Bronchial epithelial cell (primary cell): Measurements from ENCODE around the gene CTSD. TPM values are rescaled to one million over a fixed set of nuclear protein-coding genes. Genes with fewer than 3 reads are reported as not detected.
"Not testable (repeated sequence)": the region's sequence is repeated elsewhere in the genome, so short reads cannot be mapped to it uniquely, and the experiment has no call there.

ENCODE experiments used
- DNase-seq: peaks from one replicate; pipeline ENCODE4 v3.0.0-alpha.2; 2010; ENCODE audit warnings: low read depth
- FAIRE-seq: peaks from 2 replicates; lab custom pipeline; 2011; peaks lifted over from hg19 to GRCh38; lab: Jason Lieb, UNC
- H3K27me3 ChIP-seq: 2 replicates; pipeline ENCODE4 v1.5.1; 2011; ENCODE audit warnings: low read length; ENCODE audit not compliant: control insufficient read depth, insufficient read depth
- H3K36me3 ChIP-seq: 2 replicates; pipeline ENCODE4 v1.5.1; 2011; ENCODE audit warnings: low read length; ENCODE audit not compliant: control insufficient read depth, insufficient read depth
- H3K4me3 ChIP-seq: 2 replicates; pipeline ENCODE4 v1.5.1; 2011; ENCODE audit warnings: mild to moderate bottlenecking, low read depth, low read length, control low read depth
- CTCF ChIP-seq: IDR thresholded peaks from 2 replicates; pipeline ENCODE4 v1.5.1; 2011; ENCODE audit warnings: mild to moderate bottlenecking, moderate library complexity, low read length, control low read depth, inconsistent platforms; ENCODE audit not compliant: insufficient read depth, severe bottlenecking
- total RNA-seq: library from RNA; depleted of rRNA; stranded (reverse); fragments of >200 nt; gene quantifications from 2 replicates; pipeline ENCODE4 v1.2.1, GENCODE V29; 2014

CTSD gene
- 214 and 389 TPM in 2 replicates for total RNA-seq

- H3K4me3 ChIP-seq = peak within 1 kb of the TSS; percentile 94
- FAIRE-seq = no peak
- peak; percentile 6 for TF ChIP-seq CTCF
- peak; percentile 22 for DNase-seq
- peaks cover 29% of the 10 kb centered on the region for H3K36me3 ChIP-seq
- H3K27me3 ChIP-seq = no peaks in the 10 kb centered on the region
Measured at GRCh38 chr11:1763796-1764661, at the start of gene CTSD. CTSD (minus strand) TSS chr11:1763927; CDS start chr11:1763859, 68 bp downstream.

DNA sequence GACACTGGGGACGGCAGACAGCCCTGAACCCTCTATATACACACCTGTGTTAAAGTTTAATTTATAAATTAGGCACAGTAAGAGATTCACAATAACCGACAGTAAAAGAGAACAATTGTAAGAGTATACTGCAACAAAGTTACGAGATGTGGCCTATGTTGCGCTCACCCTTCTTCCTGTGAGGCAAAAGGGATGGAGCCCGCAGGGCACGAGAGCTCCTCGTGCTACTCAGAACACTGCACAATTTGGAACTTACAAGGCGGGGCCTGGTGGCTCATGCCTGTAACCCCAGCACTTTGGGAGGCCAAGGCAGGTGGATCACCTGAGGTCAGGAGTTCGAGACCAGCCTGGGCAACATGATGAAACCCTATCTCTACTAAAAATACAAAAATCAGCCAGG is 49.6 kb upstream of the CTSD start:
- H3K4me3 ChIP-seq, FAIRE-seq, DNase-seq, H3K27me3 ChIP-seq, H3K36me3 ChIP-seq: not testable (repeated sequence)

DNA sequence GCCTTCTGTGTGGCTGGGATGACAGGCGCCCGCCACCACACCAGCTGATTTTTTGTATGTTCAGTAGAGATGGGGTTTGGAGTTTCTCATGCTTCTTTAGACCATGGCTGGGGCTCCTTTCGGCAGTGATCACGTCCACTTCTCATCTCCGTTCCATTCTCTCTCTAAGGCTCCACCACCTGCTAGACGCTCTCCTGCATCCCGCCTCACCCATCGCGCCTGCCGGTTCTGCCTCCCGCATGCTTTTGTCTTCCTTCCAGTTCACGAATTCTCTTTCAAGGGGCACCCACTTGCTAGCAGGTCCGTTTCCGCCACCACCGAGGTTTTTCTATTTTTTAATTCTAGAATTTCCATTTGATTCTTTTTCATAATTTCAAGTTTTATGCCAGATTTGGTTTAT is 49.1 kb upstream of the CTSD start:
- Histone ChIP-seq H3K36me3 (no peaks in the 10 kb centered on the region), H3K27me3 (no peaks in the 10 kb centered on the region), H3K4me3 (no peak overlapping the region)
- DNase-seq = no peak
- no peak for TF ChIP-seq CTCF
- FAIRE-seq = no peak

GRCh38 chr11:1812274-1812673 is 48.5 kb upstream of the CTSD start:
- no peak for TF ChIP-seq CTCF
- Histone ChIP-seq H3K36me3 (no peaks in the 10 kb centered on the region), H3K4me3 (no peak overlapping the region), H3K27me3 (no peaks in the 10 kb centered on the region)
- FAIRE-seq (no peak), DNase-seq (no peak)

GRCh38 chr11:1810761-1811160 is 47.0 kb upstream of the CTSD start:
- H3K4me3 ChIP-seq = no peak overlapping the region
- DNase-seq (peak; percentile 20), FAIRE-seq (peak; percentile 60)
- no peaks in the 10 kb centered on the region for H3K36me3 ChIP-seq
- no peak for TF ChIP-seq CTCF
- H3K27me3 ChIP-seq = no peaks in the 10 kb centered on the region

DNA sequence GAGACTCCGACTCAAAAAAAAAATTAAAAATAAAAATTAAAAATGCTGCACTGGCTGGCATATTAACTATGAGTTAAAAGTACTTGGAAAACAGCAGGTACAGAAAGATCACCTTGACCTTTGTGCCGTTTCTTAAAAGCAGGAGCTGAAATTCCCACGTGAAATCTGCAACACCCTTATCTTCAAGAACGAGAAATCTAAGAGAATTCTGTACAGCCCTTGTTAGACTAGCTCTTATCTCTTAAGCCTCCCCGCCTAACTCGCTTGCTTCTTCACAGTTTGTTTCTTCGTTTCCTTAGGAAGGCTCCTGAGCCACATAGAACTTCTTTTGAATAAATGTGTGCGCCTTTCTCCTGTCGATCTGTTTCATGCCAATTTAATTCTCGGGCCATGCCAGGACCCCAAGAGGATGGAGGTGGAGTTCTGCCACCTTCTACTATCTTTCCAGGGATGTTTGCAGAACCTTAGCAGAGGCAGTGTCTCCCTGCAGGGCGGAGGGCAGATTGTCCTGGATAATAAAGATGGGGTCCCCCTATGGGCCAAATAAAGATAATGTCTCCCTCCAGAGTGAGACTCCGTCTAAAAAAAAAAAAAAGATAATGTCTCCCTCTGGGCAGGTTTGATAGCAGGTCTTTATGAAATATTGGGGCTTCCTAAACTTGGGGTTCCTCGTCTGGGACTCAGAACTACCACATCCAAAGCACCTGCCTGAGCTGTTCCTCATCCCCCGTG is 43.7 kb upstream of the CTSD start:
- no peaks in the 10 kb centered on the region for H3K27me3 ChIP-seq
- DNase-seq (no peak), FAIRE-seq (no peak)

More for the DNA sequence above, 43.7 kb upstream of the CTSD start:
- no peaks in the 10 kb centered on the region for H3K36me3 ChIP-seq
- no peak overlapping the region for H3K4me3 ChIP-seq
- no peak for TF ChIP-seq CTCF
